ENCODE data around the gene CALHM6.

The CALHM6 gene

DNA sequence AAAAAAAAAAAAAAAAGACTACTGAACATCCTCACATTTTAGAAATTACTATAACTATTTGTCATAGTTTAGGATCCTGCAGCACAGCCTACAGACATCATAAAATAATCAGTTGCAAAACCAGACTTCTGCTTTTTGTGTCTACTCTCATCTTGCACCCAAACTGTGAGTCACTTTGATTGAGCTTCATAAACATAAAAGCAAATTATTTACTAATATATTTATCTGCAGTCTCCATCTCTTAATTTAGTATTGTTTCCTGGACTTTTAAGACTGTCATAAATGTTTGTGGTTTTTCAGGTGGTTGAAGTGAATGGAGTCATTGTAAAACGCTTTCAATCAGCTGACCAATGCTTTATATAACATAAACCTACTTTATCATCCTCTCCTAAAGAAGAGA lies 14.8 kb upstream of the CALHM6 start:
- DNase-seq, result peak; percentile 81 to 91

DNA sequence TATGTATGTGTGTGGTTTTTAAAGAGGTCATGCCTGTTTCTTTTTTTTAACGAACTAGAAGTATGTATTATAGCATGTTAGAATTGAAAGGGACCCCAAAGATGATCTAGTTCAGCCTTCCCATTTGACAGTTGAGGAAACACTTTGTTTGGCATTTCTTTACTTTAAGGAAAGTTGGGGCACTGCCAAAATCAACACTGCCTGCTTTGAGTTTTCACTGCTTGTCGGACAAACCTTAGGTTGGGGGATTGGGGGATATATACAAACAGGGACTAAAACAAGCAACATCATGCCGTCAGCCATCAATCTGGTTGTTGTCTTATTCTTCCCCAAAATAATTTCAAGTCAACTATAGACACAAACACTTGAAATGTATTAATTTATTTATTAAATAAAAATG lies 14.1 kb upstream of the CALHM6 start:
- DNase-seq, result no peak

DNA sequence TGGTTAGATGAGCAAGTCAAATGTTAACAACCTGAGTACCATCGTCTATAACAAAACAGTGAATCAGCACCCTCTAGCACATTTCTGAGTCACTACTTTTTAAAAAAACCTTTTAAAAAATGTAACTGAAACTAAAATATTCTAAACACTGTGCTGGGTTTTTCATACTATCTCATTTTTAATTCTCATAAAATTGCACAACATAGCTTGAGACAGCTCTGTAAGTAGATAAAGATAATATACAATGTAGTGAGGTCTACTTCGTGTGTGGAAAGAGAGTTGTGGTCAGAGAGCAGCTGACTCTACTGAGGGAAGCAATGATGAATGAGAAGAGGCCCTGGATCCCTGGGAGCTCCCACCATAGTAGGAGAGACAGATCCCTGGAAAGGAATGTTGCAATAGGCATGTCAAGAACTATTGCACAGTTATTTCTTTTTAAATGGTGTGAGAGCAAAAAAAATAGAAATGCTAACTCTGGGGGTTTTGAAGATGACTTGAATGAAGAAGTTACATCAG lies 13.6 kb upstream of the CALHM6 start:
- DNase-seq, result peak; percentile 90 to 92

DNA sequence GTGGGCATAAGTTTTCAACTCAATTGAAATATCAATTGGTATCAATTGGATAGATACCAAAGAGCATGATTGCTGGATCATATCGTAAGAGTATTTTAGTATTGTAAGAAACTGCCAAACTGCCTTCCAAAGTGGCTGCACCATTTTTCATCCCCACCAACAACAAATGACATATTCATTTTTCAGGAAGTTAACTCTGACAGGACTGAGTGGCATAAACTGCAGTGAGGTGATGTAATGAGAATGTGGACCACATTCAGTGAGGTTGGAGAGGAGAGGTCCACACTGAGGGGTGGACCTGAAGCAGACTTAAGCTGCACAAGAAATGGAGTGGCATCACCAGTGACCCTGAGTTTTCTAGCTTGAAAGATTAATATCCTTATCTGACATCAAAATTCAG lies 11.6 kb upstream of the CALHM6 start:
- no peak for DNase-seq

DNA sequence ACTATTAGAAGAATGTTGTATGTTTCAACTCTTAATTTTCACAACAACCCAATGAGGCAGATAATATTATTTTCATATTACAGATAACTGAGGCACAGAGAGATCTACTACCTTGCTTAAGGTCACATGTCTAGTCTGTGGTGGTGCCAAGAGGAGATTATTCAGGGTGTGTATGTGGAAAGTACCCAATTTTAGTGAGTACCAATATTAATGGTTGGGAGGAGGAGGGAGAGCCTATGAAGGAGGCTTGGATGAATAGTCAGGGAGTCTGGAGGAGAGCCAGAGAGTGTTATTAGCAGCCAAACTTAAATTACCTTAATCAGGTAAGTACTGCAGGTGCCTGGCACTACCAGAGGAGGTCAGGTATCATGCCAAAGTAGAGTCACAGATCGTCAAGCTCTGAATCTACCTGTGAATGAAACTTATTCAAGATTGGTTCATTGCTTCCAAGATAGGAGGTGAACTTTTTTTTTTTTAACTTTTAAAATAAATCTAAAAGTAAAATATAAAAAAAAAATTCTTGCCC lies 10.9 kb upstream of the CALHM6 start:
- no peak for DNase-seq

DNA sequence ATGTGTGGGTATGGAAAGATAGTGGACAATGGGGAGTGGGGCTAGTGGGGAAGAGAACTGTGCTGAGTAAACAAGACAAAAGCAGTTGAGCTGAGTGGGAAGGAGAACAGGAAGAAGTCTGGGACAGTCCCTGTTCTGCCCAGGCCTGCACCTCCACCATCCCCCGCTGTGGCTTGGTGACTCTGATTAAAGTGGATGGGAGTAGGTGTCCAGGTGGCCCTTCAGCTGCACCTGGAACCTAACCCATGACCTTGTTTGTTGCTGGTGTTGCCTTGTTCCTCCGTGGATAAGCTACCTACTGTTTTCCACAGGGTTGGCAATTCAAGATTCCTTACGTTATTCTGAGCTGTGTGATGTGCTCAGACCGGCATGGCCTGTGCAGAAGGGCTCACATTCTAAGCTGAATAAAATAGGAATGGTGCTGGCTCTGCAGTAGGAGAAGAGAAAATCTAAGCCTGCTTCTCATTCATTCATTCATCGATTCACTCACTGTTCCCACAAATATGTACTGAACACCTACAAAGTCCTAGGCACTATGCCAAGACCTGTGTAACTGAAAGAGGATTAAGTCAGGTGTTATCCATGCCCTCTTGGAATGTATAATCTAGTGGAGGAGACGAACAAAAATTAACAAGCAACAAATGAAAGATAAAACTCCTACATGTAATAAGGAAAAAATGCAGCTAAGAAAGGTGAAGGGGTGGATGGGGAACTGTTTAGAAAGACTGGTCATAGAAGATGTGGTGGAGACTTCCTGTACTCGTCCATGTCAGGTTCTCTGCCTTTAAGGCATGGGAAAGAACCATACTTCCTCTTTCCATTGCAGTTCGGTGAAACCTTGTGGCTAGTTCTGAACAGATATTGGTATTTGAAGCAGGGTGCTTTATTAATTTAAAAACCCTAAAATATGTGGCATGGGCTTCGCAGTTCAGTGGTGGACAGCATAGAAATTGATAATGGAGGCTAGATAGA lies 10.1 kb upstream of the CALHM6 start:
- DNase-seq, result peak; percentile 65 to 73

DNA sequence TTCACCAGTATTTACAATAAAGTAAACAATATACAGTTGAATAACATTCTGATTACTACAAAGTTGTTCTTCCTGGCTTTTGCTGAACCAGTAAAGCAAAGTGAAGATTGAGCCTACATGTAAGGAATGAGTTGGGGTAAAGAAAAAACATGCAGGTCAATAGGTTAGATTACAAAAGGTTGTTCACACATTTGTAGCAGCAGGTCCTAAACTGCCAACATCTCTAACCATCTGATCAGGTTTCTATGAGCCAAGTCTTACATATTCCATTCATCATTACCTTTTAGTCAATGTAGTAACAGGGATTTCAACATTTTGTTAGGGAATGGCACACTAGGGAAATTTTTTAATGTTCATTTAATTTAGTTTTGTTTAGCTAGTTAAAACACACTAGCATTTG lies 9.3 kb upstream of the CALHM6 start:
- DNase-seq, result no peak

DNA sequence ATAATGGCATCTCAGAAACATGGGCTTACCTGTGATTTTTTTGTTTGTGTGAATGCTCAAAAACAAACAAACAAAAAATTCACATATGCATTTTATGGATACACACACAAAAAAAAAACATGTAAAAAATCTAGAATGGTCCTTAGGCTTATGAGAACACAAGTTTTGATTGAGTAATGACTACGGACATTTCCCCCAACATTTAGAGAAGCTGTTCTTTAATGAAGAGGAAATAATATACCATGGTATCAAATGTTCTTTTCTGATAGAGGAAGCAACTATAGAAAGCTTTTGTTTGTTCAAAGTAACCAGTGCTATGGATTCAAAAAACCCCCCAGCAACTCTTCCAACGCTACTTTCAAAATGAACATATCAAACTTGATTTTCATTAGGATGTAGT lies 8.6 kb upstream of the CALHM6 start:
- DNase-seq, result peak in 1 of 2 donors; percentile 61

DNA sequence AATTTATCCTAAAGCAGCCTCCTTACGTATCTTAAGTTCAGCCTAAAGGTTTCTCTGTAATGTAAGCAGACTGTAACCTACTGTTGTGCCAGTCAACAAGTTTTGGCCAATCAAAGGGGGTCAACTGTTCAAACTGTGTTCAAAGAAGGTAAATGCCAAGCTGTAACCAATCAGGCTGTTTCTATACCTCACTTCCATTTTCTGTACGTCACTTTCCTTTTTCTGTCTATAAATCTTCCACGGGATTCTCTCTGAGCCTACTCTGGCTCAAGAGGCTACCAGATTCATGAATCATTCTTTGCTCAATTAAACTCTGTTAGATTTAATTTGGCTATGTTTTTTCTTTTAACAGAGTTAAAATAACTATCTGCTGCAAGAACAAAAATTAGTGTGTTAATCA lies 5.1 kb upstream of the CALHM6 start:
- DNase-seq, result peak in 1 of 2 donors; percentile 1

DNA sequence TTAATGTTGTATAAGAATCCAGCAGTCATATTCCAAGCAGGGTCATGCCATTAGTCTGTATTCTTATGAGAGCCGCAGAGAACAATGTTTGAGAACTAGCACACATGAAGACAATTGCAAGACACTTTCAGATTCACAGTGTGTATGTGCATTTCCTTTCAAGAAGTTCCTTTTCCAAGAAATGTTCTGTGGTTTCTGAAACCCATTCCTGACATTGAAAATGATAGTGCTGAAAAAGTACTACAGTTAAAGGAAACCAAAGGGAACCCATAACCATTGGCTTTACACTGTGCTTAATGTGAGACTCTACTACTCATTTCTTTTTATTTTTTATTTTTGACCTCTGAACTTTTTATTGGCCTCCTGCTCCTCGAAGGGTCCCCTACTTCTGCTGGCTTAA lies 4.2 kb upstream of the CALHM6 start:
- peak in 1 of 2 donors; percentile 39 for DNase-seq

DNA sequence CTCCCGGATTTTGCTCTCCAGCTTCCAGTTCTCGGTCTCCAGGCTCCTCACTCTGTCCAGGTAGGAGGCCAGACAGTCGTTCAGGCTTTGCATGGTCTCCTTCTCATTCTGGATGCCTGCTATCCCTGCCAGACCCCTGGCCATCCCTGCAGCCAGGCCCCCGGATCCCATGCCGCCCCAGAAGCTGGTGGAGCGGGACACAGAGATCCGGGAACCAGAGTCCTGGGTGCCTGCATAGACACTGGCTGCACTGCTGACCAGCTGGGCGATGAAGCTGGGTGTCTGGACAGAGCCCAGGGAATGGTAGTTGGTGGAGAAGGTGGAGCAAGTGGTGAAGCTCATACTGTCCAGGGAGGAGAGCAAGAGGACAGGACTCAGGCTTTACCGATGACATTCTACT lies 2.9 kb upstream of the CALHM6 start:
- DNase-seq, result no peak

DNA sequence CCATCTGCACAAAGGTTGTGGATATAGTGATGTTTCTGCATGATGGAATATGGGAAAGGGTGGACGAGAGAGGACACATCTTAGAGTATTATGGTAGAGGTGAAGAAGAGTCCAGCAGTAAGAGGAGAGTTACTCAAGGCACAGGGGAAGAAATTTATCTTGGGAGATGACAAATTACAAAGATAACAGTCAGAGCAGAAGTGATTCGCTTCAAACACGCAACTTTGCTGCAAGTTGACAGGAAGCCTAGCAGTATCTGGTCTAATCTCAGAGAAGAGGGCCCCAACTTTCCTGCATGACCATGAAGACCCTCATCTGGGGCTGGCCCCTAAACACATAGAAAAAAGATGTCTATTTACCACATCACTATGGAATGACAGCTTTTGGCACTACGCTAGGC lies 1.2 kb upstream of the CALHM6 start:
- no peak for DNase-seq

DNA sequence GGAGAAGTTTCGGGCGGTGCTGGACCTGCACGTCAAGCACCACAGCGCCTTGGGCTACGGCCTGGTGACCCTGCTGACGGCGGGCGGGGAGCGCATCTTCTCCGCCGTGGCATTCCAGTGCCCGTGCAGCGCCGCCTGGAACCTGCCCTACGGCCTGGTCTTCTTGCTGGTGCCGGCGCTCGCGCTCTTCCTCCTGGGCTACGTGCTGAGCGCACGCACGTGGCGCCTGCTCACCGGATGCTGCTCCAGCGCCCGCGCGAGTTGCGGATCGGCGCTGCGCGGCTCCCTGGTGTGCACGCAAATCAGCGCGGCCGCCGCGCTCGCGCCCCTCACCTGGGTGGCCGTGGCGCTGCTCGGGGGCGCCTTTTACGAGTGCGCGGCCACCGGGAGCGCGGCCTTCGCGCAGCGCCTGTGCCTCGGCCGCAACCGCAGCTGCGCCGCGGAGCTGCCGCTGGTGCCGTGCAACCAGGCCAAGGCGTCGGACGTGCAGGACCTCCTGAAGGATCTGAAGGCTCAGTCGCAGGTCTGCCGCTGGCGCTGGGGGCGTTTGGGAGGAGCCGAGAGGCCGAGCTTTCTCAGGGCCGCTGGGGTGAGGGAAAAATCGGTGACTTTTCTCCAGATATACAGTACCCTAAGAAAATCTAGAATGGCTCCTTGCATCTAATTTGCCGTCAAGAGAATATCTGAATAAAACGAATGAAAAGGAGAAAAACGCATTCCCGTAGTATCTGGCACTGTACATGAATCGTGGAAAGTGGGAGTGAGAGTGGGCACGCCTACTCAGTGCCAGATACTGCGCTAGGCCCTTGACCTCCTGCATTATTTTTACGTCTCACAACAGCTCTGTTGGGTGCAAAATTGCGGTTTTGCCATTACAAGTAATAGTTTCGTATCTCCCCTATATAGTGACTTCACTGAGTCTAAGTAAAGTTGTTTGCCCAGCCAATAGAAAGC lies 1.0 kb downstream of the CALHM6 start:
- peak in 1 of 2 donors; percentile 57 for DNase-seq

DNA sequence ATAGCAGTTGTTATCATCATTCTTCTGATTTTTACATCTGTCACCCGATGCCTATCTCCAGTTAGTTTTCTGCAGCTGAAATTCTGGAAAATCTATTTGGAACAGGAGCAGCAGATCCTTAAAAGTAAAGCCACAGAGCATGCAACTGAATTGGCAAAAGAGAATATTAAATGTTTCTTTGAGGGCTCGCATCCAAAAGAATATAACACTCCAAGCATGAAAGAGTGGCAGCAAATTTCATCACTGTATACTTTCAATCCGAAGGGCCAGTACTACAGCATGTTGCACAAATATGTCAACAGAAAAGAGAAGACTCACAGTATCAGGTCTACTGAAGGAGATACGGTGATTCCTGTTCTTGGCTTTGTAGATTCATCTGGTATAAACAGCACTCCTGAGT lies 2.1 kb downstream of the CALHM6 start:
- no peak for DNase-seq

DNA sequence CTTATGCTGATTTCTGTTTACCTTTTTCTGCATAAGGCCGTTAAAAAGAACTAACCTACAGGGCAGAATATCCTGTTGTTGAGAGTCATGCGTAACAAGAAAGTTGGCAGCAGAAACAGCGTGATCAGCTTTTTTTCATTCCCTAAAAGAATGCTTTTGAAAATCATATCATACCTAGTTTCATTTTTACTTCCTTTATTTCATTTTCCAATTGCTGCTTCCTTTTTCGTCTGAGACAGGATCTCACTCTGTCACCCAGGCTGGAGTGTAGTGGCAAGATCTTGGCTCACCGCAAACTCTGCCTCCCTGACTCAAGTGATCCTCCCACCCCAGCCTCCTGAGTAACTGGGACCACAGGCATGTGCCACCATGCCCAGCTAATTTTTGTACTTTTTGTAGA lies 4.1 kb downstream of the CALHM6 start:
- peak; percentile 85 to 90 for DNase-seq

DNA sequence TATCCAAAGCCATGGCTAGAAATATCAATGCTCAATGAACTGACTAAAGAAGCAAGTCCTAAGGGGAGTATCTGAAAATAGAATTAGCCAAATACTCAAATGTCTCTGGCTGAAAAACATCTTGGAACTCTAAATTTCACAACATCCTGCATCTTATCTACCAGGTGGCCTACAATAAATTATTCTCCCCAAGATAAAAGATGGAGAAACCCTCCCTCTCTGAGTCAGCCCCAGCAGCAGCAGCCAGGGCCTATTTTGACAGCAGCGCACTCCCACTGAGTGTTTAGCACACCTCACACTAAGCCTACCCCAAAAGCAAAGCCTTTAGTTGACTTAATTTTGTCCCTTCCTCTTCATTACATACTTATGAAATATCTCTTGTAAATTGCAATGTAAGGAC lies 5.9 kb downstream of the CALHM6 start:
- no peak for DNase-seq

DNA sequence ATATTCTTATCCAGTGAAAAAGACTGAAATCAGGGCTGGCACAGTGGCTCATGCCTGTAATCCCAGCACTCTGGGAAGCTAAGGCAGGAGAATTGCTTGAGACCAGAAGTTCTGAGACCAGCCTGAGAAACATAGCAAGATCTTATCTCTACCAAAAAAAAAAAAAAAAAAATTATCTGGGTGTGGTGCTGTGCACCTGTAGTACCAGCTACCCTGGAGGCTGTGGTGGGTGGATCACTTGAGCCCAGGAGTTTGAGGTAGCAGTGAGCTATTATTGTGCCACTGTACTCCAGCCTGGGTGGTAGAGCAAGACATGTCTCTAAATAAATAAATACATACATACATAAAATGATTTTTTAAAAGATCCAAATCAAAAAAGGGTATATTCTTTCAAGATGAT lies 6.3 kb downstream of the CALHM6 start:
- DNase-seq, result no peak

DNA sequence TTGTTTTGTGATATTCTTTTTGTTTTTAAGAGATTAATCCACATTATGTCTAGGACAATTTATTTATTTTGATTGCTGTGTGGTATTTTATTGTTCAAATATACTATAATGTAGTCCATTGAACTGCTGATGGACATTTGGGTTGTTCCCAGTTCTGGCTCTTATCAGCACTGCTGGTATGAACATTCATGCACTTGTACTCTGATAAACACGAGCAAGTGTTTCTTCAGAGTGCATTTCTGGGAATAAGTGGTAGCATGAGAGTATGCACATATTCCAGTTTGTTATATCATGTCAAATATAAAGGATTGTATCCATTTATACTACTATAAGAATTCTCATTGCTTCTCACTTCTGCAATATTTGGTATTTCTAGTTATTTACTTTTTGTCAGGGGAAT lies 7.1 kb downstream of the CALHM6 start:
- DNase-seq, result no peak

DNA sequence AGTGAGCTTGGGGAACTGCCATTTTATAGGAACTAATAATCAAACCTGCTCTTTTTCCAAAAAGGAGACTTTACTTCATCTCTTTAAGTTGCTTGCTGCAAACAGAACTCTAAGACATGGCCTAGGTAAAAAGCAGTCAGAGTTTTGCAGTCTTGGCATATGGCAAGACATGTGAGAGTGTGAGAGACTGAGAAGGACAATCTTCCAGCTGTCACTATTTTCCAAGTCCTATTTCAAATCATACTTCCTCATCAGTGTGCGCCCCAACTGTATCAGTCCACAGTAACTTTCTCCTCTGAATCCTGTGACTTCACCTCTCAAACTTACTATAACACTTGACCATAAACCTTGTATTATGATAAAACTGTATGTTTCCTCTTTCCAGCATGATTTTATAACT lies 10.4 kb downstream of the CALHM6 start:
- peak in 1 of 2 donors; percentile 15 for DNase-seq

DNA sequence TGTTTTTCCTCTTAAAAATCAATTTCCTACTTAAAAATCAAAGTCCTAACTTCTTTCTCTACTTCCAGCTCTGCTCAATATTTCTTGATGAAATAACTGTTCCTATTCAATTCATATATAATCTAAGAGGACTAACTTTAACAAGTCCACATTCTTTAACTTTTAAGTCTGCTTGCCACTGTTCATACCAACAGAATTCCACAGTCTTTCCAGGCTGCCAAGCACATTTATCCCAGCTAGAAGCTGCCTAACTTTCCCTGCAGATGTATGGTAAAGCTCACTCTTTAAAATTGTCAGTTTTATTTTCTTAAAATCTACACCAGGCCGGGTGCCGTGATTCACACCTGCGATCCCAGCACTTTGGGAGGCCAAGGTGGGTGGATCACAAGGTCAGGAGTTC lies 11.5 kb downstream of the CALHM6 start:
- DNase-seq, result no peak

DNA sequence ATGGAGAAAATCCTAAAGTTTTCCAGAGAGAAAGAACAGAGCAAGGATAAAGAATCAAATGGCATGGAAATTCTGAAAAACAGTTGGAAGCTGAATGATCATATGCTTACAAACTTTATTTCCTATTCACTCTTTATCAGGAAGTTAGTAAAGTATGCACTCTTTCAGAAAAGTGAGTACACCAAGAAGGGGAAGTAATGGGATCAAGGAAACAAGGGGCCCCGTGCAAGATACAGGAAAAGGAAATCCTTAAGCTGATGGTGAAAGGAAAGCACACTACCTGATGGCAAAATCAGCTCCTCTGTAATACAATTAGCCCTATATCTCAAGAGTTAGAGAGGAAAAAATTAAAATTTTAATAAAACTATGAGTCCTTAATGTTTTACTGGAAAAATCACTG lies 14.0 kb downstream of the CALHM6 start:
- DNase-seq, result peak; percentile 53 to 66

DNA sequence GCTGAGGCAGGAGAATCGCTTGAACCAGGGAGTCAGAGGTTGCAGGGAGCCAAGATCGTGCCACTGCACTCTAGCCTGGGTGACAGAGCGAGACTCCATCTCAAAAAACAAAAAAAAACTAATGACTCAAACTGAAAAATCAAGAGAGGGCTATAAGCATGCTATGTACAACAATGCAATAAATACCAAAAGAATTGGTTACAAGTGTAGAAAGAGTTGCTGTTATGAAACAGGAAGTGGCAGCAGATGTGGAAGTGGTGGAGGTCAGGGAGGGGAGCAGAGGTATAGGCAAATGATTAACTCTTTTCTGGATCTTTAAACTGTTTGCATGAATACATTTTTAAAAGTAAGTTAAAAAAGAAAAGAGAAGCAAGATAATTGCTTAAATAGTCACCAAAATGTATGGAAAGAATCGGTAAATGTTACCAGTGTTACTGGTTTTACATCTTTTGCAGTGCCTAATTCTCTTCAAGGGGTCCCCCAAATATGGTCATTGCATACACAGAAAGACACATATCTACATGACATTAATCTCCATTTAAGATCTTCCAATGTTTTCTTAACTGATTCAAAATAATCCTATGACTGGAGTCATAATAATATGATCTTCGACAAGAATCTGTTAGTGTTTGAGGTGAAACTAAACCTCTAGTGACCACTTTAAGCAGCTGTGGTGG lies 15.0 kb downstream of the CALHM6 start:
- DNase-seq, result peak; percentile 59 to 88
